Measurements from ENCODE around the gene LRRC8D.

Gene LRRC8D

DNA sequence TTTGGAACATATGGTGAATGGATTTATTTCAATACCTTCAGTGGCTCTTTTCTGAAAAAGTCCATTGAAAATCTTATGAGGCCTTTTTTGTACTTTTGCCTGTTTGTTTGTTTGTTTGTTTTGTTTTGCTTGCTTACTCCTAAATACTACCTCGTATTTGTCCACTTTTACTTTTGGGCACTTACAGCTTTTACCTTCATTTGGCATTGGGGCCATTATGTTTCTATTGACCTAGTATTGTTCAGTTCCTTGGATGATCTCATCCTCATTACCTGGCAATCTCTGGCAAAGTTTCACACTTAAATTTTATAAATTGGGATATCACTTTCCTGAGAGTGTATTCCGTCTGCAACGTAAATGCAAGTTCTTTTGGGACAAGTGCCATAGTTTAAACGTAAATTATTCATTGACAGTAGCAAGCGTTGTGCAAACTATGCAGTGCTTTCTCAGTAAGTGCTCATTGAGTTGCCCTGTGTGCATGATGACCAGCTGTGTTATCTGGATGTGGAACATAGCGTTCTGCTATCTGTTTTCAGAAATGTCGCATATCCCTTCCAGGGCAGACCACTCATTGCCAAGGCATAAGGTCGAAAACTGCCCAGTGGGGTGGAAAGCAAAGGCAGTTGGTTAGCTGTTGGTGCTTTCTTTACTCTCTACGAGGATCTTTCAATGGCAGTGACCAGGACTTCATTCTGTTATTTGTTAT, 51.1 kb downstream of the LRRC8D start:
- no peak for DNase-seq (ENCODE audit: low spot score)

DNA sequence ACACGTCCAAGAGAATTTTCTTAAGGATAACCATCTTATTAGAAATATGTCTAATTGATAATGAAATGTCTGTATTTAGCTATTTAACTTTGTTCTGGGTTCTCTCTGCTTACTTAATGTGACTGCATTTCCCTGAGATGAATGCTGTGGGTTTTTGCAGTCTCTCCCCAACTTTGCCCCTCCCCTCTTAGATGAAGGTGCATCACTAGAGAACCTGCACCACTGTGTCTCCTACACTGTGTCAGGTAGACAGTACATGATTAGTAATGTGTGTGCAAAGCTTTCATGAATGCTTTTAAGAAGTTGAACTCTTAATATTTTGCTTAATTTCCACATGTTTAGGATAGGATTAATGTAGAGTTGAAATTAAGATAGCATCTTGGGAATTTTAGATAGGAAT, 51.7 kb downstream of the LRRC8D start:
- no peak for DNase-seq (ENCODE audit: low spot score)

DNA sequence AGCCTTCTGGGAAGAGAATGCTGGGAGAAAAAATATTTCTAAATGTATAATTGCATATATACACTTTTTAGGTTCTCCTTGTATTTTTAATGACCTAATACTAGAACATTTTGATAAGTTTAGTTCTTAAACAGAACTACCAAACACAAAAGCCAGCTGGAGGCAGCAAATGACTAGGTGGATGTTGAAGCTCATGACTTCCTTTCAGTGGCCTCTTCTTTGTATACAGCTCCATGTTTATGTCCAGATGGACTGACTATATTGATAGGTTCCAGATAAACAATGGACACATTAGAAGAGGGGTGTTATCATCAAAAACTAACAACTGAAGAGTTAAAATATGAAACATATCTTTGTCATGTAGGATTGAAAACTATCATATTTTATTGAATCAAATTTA, 52.5 kb downstream of the LRRC8D start:
- DNase-seq (ENCODE audit: low spot score): no peak

DNA sequence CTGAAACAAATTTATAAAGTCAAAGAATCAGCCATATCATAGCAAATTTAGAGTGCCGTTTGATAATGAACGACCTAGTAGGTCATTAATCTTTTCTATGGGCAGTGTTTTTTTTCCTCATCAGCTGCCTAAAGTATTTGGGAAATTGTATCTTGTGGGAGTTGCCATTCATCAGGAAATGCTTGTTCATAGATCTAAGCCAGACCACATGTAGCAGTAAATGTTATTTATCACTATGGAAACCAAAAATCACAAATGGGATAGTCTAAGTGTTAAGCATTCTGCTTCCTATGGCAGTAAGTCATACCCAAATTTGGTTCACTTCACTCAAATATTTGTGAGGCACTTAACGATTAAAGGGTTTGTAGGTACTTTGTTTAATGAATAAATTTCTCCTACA, 52.9 kb downstream of the LRRC8D start:
- no peak for DNase-seq (ENCODE audit: low spot score)

DNA sequence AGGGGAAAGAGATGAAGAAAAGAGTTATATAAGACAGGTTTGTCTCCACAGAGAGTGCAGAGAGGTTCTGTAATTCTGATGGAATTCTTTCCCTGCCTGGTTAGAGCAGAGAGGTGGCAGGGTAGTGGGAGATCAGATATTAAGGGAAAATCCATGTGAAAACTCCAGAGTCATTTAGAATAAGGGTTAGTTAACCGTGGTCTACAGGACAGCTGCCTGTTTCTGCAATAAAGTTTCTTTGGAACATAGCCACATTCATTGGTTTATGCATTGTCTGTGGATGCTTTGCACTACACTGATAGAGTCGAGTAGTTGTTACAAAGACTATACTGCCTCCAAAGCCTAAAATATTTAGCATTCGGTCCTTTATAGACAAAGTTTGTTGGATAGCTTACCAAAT, 55.6 kb downstream of the LRRC8D start:
- no peak for DNase-seq (ENCODE audit: low spot score)

DNA sequence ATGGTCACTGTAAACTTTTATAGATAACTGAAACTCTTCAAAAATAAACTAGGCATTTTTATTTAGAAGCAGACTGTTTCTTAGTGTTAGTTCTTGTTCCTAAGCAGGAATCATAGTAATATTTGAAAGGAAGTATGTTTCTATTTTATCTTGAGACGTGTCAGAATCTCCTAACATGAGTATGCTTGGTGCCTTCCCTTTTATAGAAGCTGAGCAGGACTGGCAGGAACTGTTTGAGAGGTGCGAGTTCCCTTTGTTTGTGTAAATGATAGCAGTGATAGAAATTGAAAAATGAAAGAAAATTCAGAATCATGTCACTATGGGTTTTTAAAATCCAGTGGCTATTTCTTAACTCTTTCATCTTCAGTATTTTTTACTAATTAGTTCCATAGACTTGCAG, 56.9 kb downstream of the LRRC8D start:
- no peak for DNase-seq (ENCODE audit: low spot score)

DNA sequence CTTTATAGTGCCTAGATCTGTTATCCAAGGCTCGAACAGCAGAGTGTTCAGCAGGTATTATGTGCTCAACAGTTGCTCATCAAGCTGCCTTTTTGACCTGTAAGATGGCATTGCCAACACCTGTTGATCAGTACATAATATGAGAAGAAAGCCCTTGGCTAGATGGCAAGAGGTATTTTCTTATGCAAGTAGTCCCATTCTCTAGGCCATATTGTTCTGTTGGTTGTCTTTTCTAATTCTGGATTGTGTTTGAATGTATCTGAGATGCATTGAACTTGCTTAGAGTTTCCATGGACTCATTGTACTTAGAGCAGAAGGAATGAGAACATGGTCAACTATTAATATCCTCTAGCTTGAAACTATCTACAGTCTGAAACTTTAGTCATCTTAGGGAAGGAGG, 57.4 kb downstream of the LRRC8D start:
- no peak for DNase-seq (ENCODE audit: low spot score)

DNA sequence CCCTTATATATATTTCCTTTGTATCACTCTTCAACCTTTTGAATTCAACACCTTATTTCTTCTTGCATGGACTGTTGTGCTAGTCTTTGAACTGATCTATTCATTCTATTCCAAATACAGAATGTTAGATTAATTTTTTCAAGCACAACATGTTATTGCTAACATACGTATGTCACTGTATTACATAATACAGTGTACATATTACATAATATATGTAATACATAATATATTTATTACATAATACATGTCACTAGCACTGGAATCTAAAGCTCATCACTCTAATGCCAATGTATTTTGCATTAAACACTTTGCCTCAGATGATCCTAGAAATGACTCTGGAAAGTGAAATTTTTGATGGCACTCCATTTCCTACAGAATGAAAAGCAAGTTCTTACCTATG, 59.8 kb downstream of the LRRC8D start:
- no peak for DNase-seq (ENCODE audit: low spot score)

DNA sequence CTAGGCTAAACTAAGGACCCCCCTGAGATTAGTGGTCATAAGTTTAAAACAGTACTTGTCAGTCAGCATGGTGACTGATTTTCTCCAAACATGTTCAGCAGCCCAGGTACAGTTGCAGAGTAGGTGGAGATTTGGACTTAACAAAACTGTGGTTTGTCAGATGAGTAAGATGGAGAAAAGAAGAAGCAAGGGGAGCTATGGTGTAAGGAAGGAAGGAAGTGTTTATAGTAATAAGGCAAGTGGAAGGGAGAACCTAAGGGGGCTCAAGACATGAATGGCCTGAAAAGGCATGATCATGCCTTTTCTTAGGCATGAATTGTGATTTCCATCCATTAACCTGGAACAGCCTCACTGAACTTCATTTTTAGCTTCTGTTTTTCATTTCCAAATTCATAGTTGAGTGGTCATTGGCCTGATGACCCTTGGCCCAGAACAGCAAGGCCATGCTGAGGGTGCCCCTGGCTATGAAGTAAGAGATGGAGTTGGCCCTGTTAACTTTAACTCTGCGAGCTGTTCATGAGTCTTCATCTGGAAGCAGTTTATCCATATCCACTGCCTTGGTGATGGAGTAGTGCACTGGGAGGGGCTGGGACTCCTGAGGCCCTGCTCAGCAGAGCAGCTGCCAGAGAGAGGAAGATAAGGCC, 60.7 kb downstream of the LRRC8D start:
- no peak for DNase-seq (ENCODE audit: low spot score)

DNA sequence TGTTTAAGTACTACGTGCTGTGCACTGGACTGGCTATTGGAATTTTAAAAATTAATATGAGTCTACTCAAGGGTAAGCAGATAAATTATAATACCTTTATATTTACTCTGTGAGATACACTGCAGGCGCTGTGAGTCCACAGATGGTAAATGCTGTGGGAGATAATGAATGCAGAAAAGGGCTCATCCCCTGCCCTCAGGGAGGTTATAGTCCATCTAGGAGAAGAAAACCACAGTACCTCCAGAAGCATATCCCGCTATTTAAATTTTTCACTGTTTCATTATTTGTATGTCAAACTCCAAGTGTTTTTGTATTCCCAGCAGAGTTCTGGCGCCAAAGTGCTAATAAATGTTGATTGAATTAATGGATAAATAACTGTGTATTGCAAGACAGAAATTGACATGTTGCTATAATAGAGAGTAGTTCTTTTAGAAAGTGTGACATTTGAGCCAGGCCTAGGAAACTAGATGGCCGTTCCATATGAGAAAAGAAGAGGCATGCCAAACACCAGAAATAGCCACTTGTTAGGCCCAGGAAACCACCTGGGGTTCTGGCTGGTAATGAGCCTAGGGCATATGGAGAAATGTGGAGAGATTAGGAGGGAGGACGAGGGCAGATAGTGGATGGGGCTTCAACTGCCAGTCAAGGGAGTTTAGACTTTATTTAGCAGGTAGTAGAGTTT, 61.7 kb downstream of the LRRC8D start:
- DNase-seq (ENCODE audit: low spot score): no peak

DNA sequence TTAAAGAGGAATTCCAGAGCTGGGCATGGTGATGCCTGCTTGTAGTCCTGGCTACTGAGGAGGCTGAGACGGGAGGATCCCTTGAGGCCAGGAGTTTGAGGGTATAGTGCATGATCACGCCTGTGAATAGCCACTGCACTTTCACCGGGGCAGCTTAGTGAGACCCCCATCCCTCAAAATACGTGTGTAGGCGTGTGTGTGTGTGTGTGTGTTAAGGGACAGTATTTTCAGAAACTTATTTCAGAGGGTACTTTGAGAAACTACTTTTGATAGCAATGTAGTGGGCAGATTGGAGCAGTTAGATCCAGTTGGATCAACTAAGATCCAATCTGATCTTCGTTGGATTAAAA, 62.2 kb downstream of the LRRC8D start:
- DNase-seq (ENCODE audit: low spot score): no peak

DNA sequence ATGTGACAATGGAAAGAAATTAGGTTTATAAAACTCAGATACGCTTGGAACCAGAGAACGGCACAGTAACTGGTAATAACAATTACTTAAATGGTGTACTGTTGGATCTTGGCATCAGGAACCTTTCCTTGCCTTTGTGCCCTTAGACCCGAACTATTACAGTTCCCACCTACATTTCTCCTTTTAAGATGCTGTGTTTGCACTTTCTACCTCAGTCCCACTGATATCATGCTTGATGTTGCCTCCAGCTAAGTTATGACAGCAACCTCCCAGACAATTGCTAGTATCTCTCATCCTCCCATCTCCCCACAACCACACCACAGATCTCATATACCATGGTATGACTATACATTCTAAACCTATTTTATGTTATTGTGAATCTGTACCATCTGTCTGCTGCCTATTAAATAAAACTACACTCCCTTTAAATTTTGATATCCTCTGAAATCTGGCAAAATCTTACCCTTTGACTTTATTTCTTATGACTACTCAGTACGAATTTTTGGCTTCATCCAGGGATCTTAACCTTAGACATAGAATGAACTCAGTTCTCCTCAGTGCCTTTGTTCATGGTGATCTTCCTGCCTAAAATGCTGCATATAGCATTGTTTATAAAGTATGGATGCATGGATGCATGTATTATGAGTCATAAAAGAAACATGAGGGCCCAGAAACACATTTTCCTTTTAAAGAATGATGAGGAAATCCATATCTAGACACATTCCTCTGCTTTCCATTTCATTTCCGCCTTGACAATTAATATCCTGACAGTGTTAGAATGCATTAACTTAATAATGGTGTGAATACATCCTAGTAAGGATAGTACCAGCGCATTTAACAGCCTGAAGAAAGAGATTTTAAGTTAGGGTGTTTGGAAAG, 64.1 kb downstream of the LRRC8D start:
- no peak for DNase-seq (ENCODE audit: low spot score)

DNA sequence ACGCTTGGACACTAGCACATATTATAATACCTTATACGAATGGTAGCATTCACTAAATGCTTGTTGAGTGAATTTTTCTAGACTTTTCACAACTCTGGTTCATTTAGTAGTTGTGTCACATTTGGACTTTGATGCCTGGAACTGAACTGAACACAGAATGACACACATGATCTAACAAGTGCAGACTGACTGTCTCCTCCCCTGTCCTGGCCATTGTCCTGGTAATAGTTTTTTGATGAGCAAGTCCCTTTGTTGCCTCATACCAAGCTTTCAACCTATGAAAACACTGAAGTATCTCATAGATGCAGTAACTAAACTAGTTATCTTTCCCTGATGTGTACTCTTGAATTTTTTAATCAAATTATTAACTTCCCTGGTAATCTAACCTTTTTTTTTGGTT, 66.4 kb downstream of the LRRC8D start:
- no peak for DNase-seq (ENCODE audit: low spot score)

DNA sequence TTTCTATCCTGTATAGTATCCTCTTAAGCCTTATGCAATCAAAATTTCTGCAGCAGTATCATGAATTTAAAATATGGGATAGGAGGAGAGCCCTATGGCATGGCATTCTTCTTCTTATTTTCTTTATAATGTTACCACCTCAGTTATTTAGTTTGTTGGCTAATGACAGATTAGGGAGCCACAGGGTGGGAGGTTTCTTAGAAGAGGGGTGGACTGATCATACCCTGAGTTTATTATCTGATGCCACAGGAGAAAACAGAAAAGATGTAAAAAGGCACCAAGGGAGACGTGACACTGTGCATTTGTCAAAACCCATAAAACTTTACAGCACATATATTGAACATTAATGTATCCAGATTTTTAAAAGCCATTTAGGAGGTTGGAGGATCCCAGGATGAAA, 66.9 kb downstream of the LRRC8D start:
- DNase-seq (ENCODE audit: low spot score): no peak

DNA sequence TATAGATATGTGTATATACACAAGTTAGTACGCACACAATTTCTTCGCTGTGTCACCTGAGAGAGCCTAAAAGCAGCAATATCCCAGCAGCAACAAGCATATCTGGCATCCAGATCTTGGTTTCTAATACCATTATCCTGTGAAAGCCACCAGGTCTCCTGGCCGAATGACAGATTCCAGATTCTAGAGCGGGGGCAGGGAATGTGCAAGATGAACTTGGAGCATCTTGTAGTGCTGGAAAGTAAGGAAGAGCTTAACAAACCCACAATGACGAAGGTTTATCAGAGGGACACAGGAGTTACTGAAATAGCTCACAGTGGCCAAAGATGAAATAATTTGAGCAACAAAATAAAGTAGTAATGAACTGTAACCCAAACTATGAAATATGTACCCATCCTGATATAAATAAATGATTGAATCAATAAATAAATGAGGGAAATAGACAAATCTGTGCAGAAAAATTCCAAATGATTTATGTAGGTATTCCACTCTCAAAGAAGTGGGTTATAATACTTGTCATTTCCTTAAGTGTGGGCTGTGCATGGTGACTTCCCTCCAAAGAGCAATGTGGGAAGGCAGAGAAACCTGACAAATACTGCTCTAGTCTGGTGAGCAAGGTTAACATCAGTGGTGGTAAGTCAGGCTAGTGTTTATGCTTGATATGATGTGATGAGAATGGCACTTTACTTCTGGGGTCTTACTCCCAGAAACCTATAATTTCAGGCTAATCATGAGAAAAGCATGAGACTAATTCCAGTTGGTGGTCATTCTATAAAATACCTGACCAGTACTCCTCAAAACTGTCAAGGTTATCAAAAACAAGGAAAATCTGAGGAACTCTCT, 67.9 kb downstream of the LRRC8D start:
- DNase-seq (ENCODE audit: low spot score): peak; percentile 37

DNA sequence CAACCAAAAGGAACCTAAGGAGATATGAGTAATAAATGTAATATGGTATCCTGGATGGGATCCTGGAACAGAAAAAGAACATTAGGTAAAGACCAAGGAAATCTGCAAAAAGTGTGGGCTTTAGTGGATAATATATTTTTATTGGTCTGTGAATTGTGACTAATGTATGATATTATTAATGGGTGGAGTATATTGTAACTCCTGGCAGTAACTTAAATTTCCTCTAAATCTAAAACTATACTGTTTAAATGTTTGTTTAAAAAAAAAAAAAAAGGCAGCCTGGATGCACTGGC, 68.4 kb downstream of the LRRC8D start:
- DNase-seq (ENCODE audit: low spot score): no peak

DNA sequence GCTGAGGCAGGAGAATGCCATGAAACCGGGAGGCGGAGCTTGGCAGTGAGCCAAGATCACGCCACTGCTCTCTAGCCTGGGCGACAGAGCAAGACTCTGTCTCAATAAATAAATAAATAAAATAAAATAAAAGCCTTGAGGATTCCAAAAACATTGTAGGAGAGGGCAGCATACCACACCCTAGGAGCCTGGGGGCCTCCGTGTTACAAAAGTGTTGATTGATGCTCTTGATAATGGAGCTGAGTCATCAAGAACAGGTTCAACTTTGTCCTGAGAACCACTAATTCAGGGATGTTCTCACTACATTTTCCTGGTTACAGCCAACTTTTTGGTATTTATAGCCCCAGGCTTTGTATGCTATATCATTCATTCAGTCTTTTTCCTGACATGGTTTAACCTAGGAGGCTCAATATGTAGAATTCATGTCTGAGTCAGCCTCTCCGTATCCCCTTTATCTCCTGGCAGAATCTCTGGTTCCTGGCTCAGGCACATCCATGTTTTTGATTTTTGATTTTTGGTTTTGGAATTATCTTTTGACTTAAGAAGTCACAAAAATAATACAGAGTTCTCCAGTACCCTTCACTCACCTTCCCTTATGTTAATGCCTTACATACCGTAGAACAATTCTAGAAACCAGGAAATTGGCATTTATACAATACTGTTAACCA, 69.4 kb downstream of the LRRC8D start:
- no peak for DNase-seq (ENCODE audit: low spot score)

DNA sequence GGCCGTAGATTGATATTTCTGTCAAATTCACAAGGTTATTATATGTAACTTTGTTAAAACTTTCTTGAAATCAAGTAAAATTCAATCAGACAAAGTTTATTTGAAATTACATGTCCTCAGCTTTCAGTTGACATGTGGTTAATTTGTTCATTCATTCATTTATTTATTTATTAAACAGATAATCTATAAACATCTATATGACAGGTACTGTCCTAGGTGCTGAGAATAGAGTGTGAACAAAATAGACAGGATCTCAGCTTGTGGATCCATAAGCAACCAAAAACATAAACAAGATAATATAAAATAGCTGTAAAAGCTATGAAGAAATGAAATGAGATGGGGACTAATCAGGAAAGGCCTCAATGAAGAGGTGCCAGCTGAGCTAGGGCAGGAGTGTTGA, 72.0 kb downstream of the LRRC8D start:
- DNase-seq (ENCODE audit: low spot score): no peak

DNA sequence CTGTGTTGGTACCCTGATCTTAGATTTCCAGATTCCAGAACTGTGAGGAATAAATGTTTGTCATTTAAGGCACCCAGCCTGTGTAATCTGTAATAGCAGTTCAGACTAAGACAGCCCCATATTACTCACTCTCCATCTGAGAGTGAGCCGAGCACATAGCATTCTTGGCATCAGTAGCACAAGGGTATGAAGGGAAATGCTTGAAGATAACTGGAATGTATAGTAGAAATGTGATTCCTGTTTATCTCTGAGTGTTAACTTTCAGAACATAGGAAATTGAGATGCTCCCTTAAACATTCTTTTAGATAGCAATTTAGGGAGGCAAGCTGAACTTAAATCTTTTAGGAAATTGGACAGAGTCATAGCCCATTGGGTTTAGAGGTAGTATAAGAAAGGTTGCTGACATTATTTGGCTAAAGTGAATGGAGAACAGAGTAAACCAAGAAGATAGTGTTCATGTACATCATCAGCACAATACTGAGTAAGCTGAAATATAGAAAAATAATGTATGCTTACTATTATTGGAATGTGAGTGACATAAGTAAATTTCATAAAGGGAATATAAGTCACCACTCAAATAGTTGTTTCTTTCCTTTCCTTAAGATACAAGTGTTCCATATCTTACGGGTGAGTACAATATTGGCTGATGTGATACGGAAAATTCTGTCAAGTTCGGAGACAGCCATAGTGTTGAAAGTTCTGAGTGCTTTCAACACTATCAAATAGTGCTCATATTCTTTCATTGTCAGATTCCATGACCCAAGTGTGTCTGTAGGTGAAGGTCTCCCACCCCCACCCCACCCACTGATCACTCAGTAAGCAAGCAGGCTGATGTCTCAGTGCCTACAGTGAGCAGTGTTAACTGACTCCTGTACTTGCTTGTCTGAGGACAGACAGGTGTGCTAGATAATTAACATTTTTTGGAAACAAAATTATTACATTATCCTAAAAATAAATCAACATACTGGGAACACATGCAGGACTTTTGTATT, 73.7 kb downstream of the LRRC8D start:
- no peak for DNase-seq (ENCODE audit: low spot score)
